ENCODE results near the gene SLC25A12.

GRCh38 chr2:171819453-171819852, 74.6 kb downstream of the SLC25A12 start:
- no peak for TF ChIP-seq POLR2A (IDR thresholded peaks at IDR 0.05; ENCODE audit: low read length)
- no peak for TF ChIP-seq GATA1 (IDR thresholded peaks at IDR 0.05; ENCODE audit: low read depth, low read length)

Measured in erythroblast (primary cell).